SK-N-MC (cell line): ENCODE data around the gene IZUMO4.
"Not testable (repeated sequence)": the region's sequence is repeated elsewhere in the genome, so short reads cannot be mapped to it uniquely, and the experiment has no call there.

Experiments used
- DNase-seq: peaks from one replicate; pipeline ENCODE4 v3.0.0-alpha.2; 2011; ENCODE audit warnings: low read depth, low spot score
- H3K27ac ChIP-seq: fragments of 200-600 bp; sonication (generic); 2 replicates; pipeline ENCODE4 v1.5.1; 2016; ENCODE audit warnings: mixed run types
- H3K36me3 ChIP-seq: fragments of 200-600 bp; sonication (generic); 2 replicates; pipeline ENCODE4 v1.6.1; 2017; ENCODE audit warnings: antibody characterized with exemption, low read length, mixed read lengths; ENCODE audit not compliant: insufficient read depth
- H3K4me3 ChIP-seq: fragments of 200-600 bp; sonication (generic); 2 replicates; pipeline ENCODE4 v1.5.1; 2016
- H3K9ac ChIP-seq: fragments of 200-600 bp; sonication (generic); 2 replicates; pipeline ENCODE4 v1.8.0; 2017; ENCODE audit warnings: mixed run types, mixed read lengths; ENCODE audit not compliant: insufficient read length
- H3K9me3 ChIP-seq: fragments of 200-600 bp; sonication (generic); 2 replicates; pipeline ENCODE4 v1.6.1; 2017; ENCODE audit warnings: low read depth, mild to moderate bottlenecking, antibody characterized with exemption, low read length, moderate library complexity, mixed read lengths
- EZH2 ChIP-seq: fragments of 200-600 bp; sonication (generic); IDR thresholded peaks from one replicate; pipeline ENCODE4 v1.6.1; 2017; ENCODE audit warnings: antibody characterized with exemption
- FOXP2 ChIP-seq: optimal IDR thresholded peaks from 2 replicates; pipeline ENCODE3; 2011; ENCODE audit warnings: mild to moderate bottlenecking, moderate library complexity; ENCODE audit not compliant: insufficient read depth; ENCODE audit errors: extremely low read length, control extremely low read depth
- POLR2AphosphoS5 ChIP-seq: IDR thresholded peaks from 2 replicates; pipeline ENCODE4 v1.6.1; 2012; ENCODE audit warnings: mild to moderate bottlenecking, low read depth, low read length, borderline replicate concordance

Gene IZUMO4

GRCh38 chr19:2084993-2085720 lies 11.6 kb upstream of the IZUMO4 start:
- H3K36me3 ChIP-seq = no peaks in the 10 kb centered on the region
- DNase-seq = no peak
- no peak overlapping the region for H3K4me3 ChIP-seq
- TF ChIP-seq EZH2 (no peak), POLR2AphosphoS5 (no peak), FOXP2 (no peak)
- H3K9me3 ChIP-seq = no peaks in the 10 kb centered on the region
- H3K27ac ChIP-seq = no peak overlapping the region
- H3K9ac ChIP-seq = no peak overlapping the region

DNA sequence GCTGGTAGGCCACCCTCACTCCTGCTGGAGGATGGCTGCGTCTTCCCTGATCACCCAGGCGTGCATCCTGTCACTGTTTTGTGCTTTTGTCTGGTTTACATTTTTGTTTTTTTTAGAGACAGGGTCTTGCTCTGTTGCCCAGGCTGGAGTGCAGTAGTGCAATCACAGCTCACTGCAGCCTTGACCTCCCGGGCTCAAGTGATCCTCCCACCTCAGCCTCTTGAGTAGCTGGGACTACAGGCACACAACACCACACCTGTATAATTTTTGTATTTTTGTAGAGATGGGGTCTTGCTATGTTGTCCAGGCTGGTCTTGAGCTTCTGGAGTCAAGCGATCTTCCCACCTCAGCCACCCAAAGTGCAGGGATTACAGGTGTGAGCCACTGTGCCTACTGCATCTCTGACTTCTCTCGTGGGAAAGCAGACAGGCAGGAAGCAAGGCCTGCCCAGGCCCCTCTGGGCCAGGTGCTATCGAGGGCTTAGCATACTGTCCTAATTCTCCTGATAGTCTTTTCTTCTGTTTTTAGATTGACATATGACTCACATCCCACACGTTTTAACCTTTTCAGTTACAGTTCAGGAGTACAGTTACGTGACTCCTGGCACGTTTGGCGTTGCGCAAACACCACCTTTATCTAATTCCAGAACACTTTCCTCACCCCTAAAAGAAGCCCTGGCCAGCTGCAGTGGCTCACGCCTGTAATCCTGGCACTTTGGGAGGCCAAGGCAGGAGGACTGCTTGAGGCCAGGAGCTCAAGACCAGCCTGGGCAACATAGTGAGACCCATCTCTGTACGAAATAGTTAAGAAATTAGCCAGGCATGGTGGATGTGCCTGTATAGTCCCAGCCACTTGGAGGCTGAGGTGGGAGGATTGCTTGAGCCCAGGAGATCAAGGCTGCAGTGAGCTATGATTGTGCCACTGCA lies 9.8 kb upstream of the IZUMO4 start:
- H3K9me3 ChIP-seq, H3K9ac ChIP-seq, H3K4me3 ChIP-seq, H3K27ac ChIP-seq, DNase-seq, H3K36me3 ChIP-seq: not testable (repeated sequence)

DNA sequence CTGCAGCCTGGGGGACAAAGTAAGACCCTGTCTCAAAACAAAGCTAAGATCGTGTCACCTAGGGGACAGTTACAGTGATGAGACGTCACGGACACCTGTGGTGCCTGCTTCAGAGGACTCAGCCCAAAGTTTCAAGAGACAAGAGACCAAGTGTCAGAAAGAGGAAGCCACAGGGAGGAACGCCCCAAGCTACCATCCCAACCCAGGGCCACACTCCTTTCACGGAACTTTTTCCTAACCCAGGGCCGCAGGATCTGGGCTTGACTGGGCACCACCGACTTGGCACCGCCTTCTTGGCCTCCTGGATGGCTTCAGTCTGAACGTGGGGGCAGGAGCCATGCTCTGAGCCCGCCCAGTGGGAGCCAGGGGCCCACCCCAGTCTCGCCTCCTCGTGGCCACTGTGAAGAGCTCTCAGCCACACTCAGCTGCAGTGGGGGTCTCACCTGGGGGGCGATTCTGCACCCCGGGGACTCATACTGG lies 9.1 kb upstream of the IZUMO4 start:
- H3K9me3 ChIP-seq = no peaks in the 10 kb centered on the region
- no peak overlapping the region for H3K9ac ChIP-seq
- DNase-seq = no peak
- no peak overlapping the region for H3K27ac ChIP-seq
- no peaks in the 10 kb centered on the region for H3K36me3 ChIP-seq
- H3K4me3 ChIP-seq = no peak overlapping the region
- TF ChIP-seq POLR2AphosphoS5 (no peak), EZH2 (no peak), FOXP2 (no peak)

DNA sequence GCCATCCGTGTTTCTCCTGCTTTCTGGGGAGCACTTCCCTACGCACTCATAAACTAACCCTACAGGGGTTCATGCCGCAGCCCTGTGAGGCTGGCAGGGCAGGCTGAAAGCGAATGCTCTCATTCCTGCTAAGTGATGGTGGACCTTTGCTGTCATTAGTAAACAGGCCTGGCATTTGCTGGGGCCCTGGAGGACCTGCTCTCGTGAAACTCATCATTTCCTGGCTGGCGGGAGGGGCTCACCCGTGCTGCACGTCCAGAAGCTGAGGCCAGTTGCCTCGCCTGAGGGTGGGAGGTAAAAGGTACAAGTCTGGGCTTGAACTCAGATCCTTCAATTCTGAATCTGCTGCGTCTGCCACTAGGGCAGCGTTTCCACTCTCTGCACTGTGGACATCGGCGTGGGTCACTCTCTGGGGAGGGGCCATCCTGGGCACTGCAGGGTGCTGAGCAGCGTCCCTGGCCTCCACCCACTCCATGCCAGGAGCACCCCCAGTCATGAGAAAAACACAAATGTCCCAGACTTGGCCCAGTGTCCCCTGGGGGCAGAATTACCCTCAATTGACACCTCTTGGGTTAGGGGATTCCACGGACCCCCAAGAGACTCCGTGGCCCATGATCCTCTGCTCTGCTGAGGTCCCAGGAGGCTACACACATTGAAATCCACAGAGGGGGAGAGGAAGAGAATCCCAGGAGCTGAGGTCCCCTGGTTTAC lies 7.6 kb upstream of the IZUMO4 start:
- no peak overlapping the region for H3K9ac ChIP-seq
- no peak for DNase-seq
- H3K9me3 ChIP-seq = no peaks in the 10 kb centered on the region
- peaks cover 4% of the 10 kb centered on the region; the same call in 1 of the 2 replicates for H3K36me3 ChIP-seq
- H3K27ac ChIP-seq = 0 out of 2 replicates have a peak overlapping the region, but pooled peaks have one; percentile 40
- TF ChIP-seq FOXP2 = no peak
- no peak for TF ChIP-seq POLR2AphosphoS5
- no peak for TF ChIP-seq EZH2
- no peak overlapping the region for H3K4me3 ChIP-seq

DNA sequence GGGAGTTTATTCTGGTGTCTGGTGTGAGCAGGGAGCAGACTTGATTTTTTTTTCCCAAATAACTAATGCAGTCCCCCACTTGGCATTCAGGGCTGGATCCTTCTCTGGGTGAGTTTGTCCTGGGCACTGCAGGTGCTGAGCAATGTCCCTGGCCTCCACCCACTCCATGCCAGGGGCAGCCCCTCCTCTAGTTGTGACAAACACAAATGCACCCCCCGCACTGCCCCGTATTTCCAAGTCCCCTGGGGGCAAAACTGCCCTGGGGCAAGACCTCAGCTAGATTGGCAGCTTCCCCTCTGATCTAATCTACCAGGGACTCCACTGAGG lies 7.0 kb upstream of the IZUMO4 start:
- TF ChIP-seq POLR2AphosphoS5 = no peak
- Histone ChIP-seq H3K4me3 (no peak overlapping the region), H3K27ac (no peak overlapping the region)

GRCh38 chr19:2091926-2092525 lies 4.7 kb upstream of the IZUMO4 start:
- DNase-seq, H3K4me3 ChIP-seq, H3K9ac ChIP-seq, H3K36me3 ChIP-seq, H3K27ac ChIP-seq, H3K9me3 ChIP-seq: not testable (repeated sequence)

More for the DNA sequence above, 7.0 kb upstream of the IZUMO4 start:
- Histone ChIP-seq H3K9me3 (no peaks in the 10 kb centered on the region), H3K36me3 (peaks cover 4% of the 10 kb centered on the region; the same call in 1 of the 2 replicates), H3K9ac (no peak overlapping the region)
- DNase-seq = no peak

- peak within 1 kb of the TSS; percentile 83 for H3K27ac ChIP-seq
- peak within 1 kb of the TSS; percentile 96 for H3K4me3 ChIP-seq
- peaks cover 5% of the 10 kb centered on the region; the same call in 1 of the 2 replicates for H3K36me3 ChIP-seq
- H3K9ac ChIP-seq = peak within 1 kb of the TSS; percentile 86
- peak; percentile 34 for DNase-seq
- TF ChIP-seq FOXP2 (peak; percentile 50), EZH2 (no peak), POLR2AphosphoS5 (peak; percentile 62; the same call in 1 of the 2 replicates)
- H3K9me3 ChIP-seq = no peaks in the 10 kb centered on the region
Measured at GRCh38 chr19:2096034-2096479, 658 bp upstream of the IZUMO4 start, which contains the start of gene MOB3A. Gene MOB3A (minus strand): TSS chr19:2096326. CDS start chr19:2078560, 17,766 bp downstream.
